PFSK-1 (cell line): Measurements from ENCODE around the gene FANCC.

Experiments
- FOXP2 ChIP-seq: optimal IDR thresholded peaks from 2 replicates; pipeline ENCODE3; 2011; ENCODE audit warnings: borderline replicate concordance, control low read depth, inconsistent platforms; ENCODE audit not compliant: insufficient read depth; ENCODE audit errors: extremely low read length, extremely low read depth
- POLR2AphosphoS5 ChIP-seq: IDR thresholded peaks from 2 replicates; pipeline ENCODE4 v1.6.1; 2012; ENCODE audit warnings: low read depth, mild to moderate bottlenecking, control low read depth, low read length, moderate library complexity
- SIN3A ChIP-seq: IDR thresholded peaks from 2 replicates; pipeline ENCODE4 v1.6.1; 2012; ENCODE audit warnings: mild to moderate bottlenecking, low read length, moderate library complexity, borderline replicate concordance; ENCODE audit not compliant: insufficient read depth
- TAF1 ChIP-seq: IDR thresholded peaks from 2 replicates; pipeline ENCODE4 v1.6.1; 2012; ENCODE audit warnings: low read length, control low read depth, borderline replicate concordance; ENCODE audit not compliant: insufficient read depth
- TF ChIP-seq, protein P1 (sequence below), 2 experiments: IDR thresholded peaks; 2 replicates each; pipeline versions ENCODE4 v1.6.1 to v1.8.0; 2011 to 2012; ENCODE audit warnings: low read depth in 2 of 2, low read length in 2 of 2, control low read depth in 1 of 2, inconsistent platforms in 1 of 2, mild to moderate bottlenecking in 1 of 2, moderate library complexity in 1 of 2; ENCODE audit not compliant: insufficient read depth in 1 of 2

Gene FANCC

GRCh38 chr9:95096381-95096780, 221.1 kb downstream of the FANCC start:
- TF ChIP-seq SIN3A = no peak
- TF ChIP-seq, protein P1, sequence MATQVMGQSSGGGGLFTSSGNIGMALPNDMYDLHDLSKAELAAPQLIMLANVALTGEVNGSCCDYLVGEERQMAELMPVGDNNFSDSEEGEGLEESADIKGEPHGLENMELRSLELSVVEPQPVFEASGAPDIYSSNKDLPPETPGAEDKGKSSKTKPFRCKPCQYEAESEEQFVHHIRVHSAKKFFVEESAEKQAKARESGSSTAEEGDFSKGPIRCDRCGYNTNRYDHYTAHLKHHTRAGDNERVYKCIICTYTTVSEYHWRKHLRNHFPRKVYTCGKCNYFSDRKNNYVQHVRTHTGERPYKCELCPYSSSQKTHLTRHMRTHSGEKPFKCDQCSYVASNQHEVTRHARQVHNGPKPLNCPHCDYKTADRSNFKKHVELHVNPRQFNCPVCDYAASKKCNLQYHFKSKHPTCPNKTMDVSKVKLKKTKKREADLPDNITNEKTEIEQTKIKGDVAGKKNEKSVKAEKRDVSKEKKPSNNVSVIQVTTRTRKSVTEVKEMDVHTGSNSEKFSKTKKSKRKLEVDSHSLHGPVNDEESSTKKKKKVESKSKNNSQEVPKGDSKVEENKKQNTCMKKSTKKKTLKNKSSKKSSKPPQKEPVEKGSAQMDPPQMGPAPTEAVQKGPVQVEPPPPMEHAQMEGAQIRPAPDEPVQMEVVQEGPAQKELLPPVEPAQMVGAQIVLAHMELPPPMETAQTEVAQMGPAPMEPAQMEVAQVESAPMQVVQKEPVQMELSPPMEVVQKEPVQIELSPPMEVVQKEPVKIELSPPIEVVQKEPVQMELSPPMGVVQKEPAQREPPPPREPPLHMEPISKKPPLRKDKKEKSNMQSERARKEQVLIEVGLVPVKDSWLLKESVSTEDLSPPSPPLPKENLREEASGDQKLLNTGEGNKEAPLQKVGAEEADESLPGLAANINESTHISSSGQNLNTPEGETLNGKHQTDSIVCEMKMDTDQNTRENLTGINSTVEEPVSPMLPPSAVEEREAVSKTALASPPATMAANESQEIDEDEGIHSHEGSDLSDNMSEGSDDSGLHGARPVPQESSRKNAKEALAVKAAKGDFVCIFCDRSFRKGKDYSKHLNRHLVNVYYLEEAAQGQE (IDR thresholded peaks at IDR 0.05; ENCODE audit: insufficient read depth in 1 of 2, low read depth in 2 of 2, low read length in 2 of 2) = no peak
- TF ChIP-seq POLR2AphosphoS5 = no peak
- no peak for TF ChIP-seq FOXP2
- no peak for TF ChIP-seq TAF1

- TF ChIP-seq FOXP2 = no peak
- TF ChIP-seq POLR2AphosphoS5 = no peak
- no peak for TF ChIP-seq TAF1
- TF ChIP-seq SIN3A = no peak
- TF ChIP-seq, protein P1 (IDR thresholded peaks at IDR 0.05; ENCODE audit: insufficient read depth in 1 of 2, low read depth in 2 of 2, low read length in 2 of 2) = no peak
Observed at GRCh38 chr9:95095641-95096355, 221.7 kb downstream of the FANCC start.

DNA sequence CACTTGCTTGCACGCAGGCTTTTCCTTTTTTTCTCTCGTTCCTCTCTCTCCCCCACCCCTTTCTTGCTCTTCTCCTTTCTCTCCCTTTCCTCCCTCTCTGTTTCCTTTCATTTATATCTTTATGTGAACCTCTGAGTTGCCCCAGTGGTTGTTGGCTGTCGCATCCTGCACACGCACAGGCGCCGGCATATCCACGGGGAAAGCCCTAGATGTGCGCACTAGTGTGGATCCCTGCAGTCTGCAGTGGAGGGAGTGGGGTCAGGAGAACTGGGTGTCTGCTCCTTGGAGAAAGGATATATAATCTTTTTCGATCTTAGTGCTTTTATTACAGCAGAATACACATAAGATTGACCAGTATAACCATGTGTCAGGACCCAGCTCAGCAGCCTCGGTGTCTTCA, 223.5 kb downstream of the FANCC start:
- TF ChIP-seq, protein P1 (IDR thresholded peaks at IDR 0.05; ENCODE audit: insufficient read depth in 1 of 2, low read depth in 2 of 2, low read length in 2 of 2) = no peak
- no peak for TF ChIP-seq POLR2AphosphoS5
- TF ChIP-seq FOXP2 = no peak
- TF ChIP-seq TAF1 = no peak
- TF ChIP-seq SIN3A = no peak

DNA sequence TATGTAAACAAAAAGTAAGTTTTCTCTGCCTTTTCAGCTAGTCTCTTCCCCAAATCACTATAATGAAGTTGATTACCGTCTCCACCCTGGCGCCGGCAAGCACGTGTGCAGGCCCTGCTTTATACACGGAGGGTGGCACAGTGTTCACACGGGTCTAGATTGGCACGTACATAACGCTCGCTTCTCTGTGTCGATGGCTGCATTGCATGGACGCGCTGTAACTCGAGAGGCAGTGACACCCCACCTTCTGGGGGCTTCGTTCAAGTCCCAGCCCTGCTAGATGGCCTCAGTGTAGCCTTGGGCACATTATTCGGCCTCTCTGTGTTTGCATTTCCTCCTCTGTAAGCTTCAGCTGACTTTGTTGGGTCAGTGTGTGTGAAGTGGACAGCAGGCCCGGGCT, 223.9 kb downstream of the FANCC start:
- TF ChIP-seq, protein P1 (IDR thresholded peaks at IDR 0.05; ENCODE audit: insufficient read depth in 1 of 2, low read depth in 2 of 2, low read length in 2 of 2) = no peak
- no peak for TF ChIP-seq SIN3A
- no peak for TF ChIP-seq TAF1
- TF ChIP-seq POLR2AphosphoS5 = no peak
- no peak for TF ChIP-seq FOXP2
